Measurements from ENCODE around the gene PRKX.

The PRKX gene

GRCh38 chrX:3669841-3670475, 43.5 kb downstream of the PRKX start:
- POLR2A ChIA-PET = no interaction called here
- H3K9me3 ChIP-seq (ENCODE audit: control insufficient read depth, insufficient read depth, low read depth, low read length) = no peaks in the 10 kb centered on the region
- peaks cover 0 to 35% of the 10 kb centered on the region in 2 experiments; a peak in 1 of 3 replicates for H3K36me3 ChIP-seq (ENCODE audit: control insufficient read depth in 2 of 2, insufficient read depth in 1 of 2, low read length in 2 of 2)
- H3K27ac ChIP-seq (ENCODE audit: extremely low read depth, low read depth, low read length) = no peak overlapping the region
- no peak overlapping the region for H3K4me3 ChIP-seq (ENCODE audit: low read depth, low read length)
- H3K4me1 ChIP-seq (ENCODE audit: control insufficient read depth, insufficient read depth, low read length) = no peaks in the 10 kb centered on the region
- CTCF ChIA-PET = no interaction called here
- no peak for TF ChIP-seq ZBTB6 (tag by site-specific recombination; IDR thresholded peaks at IDR 0.05)
- no peak for TF ChIP-seq ZNF707 (tag by site-specific recombination; IDR thresholded peaks at IDR 0.05)
- no peak for TF ChIP-seq PRDM6 (tag by site-specific recombination; IDR thresholded peaks at IDR 0.05)

GRCh38 chrX:3666975-3667374, 46.5 kb downstream of the PRKX start:
- Histone ChIP-seq H3K36me3 (ENCODE audit: control insufficient read depth in 2 of 2, insufficient read depth in 1 of 2, low read length in 2 of 2) (peaks cover 0 to 16% of the 10 kb centered on the region in 2 experiments; a peak in 1 of 3 replicates), H3K4me3 (ENCODE audit: low read depth, low read length) (no peak overlapping the region), H3K4me1 (ENCODE audit: control insufficient read depth, insufficient read depth, low read length) (no peaks in the 10 kb centered on the region), H3K9me3 (ENCODE audit: control insufficient read depth, insufficient read depth, low read depth, low read length) (no peaks in the 10 kb centered on the region), H3K27ac (ENCODE audit: extremely low read depth, low read depth, low read length) (no peak overlapping the region)
- TF ChIP-seq ZNF776 (tag by site-specific recombination; IDR thresholded peaks at IDR 0.05; ENCODE audit: borderline replicate concordance) (no peak), CTCF (tag by site-specific recombination; IDR thresholded peaks at IDR 0.05) (no peak), ZNF366 (tag by site-specific recombination; conservative IDR thresholded peaks at IDR 0.05) (no peak), ZNF518A (tag by site-specific recombination; conservative IDR thresholded peaks at IDR 0.05; ENCODE audit: low read depth) (no peak), TSHZ1 (tag by site-specific recombination; IDR thresholded peaks at IDR 0.05; ENCODE audit: borderline replicate concordance) (no peak), ZNF184 (tag by site-specific recombination; IDR thresholded peaks at IDR 0.05) (no peak), SP2 (tag by site-specific recombination; IDR thresholded peaks at IDR 0.05) (no peak), OSR2 (tag by site-specific recombination; IDR thresholded peaks at IDR 0.05) (no peak), ZBTB1 (tag by site-specific recombination; IDR thresholded peaks at IDR 0.05) (no peak), ZNF629 (tag by site-specific recombination; IDR thresholded peaks at IDR 0.05) (no peak), ZNF510 (tag by site-specific recombination; IDR thresholded peaks at IDR 0.05; ENCODE audit: insufficient replicate concordance) (no peak), ZNF398 (tag by site-specific recombination; IDR thresholded peaks at IDR 0.05) (no peak), IKZF3 (tag by site-specific recombination; IDR thresholded peaks at IDR 0.05) (no peak)
- ChIA-PET CTCF (no interaction called here), POLR2A (no interaction called here)
